ENCODE results near the gene COL23A1. TPM values are rescaled to one million over a fixed set of nuclear protein-coding genes. Genes with fewer than 3 reads are reported as not detected.
"Not testable (repeated sequence)": the region's sequence is repeated elsewhere in the genome, so short reads cannot be mapped to it uniquely, and the experiment has no call there.

Gene COL23A1
- total RNA-seq, 1 experiment from 2014 or later = 5.7 TPM

- H3K9ac ChIP-seq (ENCODE audit: low read length) = peak overlapping the region; percentile 99
These were observed 357.2 kb downstream of the COL23A1 start for GRCh38 chr5:178232920-178233429.

DNA sequence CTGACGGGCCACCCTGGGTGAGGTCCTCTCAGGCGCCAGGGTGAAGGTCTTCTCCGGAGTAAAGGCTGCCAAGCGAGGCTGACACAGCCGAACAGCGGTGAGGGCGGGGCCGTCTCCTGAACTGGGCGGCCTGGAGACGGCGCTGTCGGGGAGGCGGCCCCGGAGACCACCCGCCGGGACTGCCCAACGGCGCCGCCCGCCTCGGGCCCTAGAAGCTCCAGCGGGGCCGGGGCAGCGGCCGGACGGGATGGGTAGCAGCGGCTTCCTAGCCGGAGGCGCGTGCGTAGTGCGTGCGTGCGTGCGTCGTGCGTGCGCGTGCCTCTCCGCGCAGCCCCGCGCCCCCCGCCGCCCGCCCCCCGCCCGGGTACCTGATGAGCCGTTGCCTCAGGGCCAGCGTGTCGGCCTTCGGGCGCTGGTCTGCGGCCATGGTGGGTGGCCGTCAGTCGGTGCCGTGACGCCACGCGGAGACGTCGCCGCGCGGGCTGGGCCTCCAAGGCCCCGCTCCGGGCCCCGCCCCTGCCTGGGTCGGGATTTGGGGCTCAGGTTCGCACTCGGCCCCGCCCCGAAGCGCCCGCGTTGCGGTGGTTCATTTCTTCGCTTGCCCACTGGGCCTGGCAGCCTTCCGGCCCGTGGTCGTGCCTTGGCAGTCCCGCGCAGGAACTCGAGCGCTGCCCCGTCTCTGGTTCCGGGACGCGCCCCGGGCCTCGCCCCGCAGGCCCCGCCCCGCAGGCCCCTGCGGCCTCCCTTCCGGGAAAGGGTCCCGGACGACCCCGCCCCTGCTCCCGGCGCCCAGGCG is 357.9 kb downstream of the COL23A1 start, which contains the start of gene PHYKPL:
PHYKPL (minus strand) TSS at position 679 of the 796 bp plus-strand sequence; CDS start at position 427, 252 bp downstream.
- peak; percentile 90 for DNase-seq
- peak within 1 kb of the TSS; percentile 99 for H3K9ac ChIP-seq (ENCODE audit: low read length)
- peak within 1 kb of the TSS; percentile 85 for H3K4me2 ChIP-seq (ENCODE audit: low read depth, low read length, poor library complexity, severe bottlenecking)
- peaks cover 31% of the 10 kb centered on the region for H3K79me2 ChIP-seq (ENCODE audit: low read length)
- peaks cover 39% of the 10 kb centered on the region for H3K4me1 ChIP-seq (ENCODE audit: low read length)
- H3K27ac ChIP-seq (ENCODE audit: low read length) = peak within 1 kb of the TSS; percentile 79
- peak within 1 kb of the TSS; percentile 98 for H3K4me3 ChIP-seq (ENCODE audit: low read length)
- no peaks in the 10 kb centered on the region for H3K9me3 ChIP-seq (ENCODE audit: low read length)
- peak within 1 kb of the TSS; percentile 66; the same call in 1 of the 2 replicates for H2AFZ ChIP-seq (ENCODE audit: low read length)
- no peaks in the 10 kb centered on the region for H3K27me3 ChIP-seq (ENCODE audit: low read length)
- no peaks in the 10 kb centered on the region for H3K9me2 ChIP-seq (replicated peaks; ENCODE audit: insufficient read depth, low read length)
- peaks cover 20% of the 10 kb centered on the region for H4K20me1 ChIP-seq (ENCODE audit: insufficient read depth, low read depth, low read length)
- peaks cover 21% of the 10 kb centered on the region for H3K36me3 ChIP-seq (ENCODE audit: insufficient read depth, low read length)

More at GRCh38 chr5:178232920-178233429, 357.2 kb downstream of the COL23A1 start:
- Histone ChIP-seq H3K27ac (ENCODE audit: low read length) (peak overlapping the region; percentile 79), H2AFZ (ENCODE audit: low read length) (peak overlapping the region; percentile 66; the same call in 1 of the 2 replicates), H3K4me3 (ENCODE audit: low read length) (peak overlapping the region; percentile 98), H3K36me3 (ENCODE audit: insufficient read depth, low read length) (peaks cover 20% of the 10 kb centered on the region), H4K20me1 (ENCODE audit: insufficient read depth, low read depth, low read length) (peaks cover 20% of the 10 kb centered on the region), H3K9me2 (replicated peaks; ENCODE audit: insufficient read depth, low read length) (no peaks in the 10 kb centered on the region), H3K27me3 (ENCODE audit: low read length) (no peaks in the 10 kb centered on the region), H3K4me2 (ENCODE audit: low read depth, low read length, poor library complexity, severe bottlenecking) (peak overlapping the region; percentile 85), H3K9me3 (ENCODE audit: low read length) (no peaks in the 10 kb centered on the region), H3K4me1 (ENCODE audit: low read length) (peaks cover 43% of the 10 kb centered on the region), H3K79me2 (ENCODE audit: low read length) (peaks cover 30% of the 10 kb centered on the region)
- DNase-seq = no peak

GRCh38 chr5:178231539-178232123 is 358.6 kb downstream of the COL23A1 start:
- H2AFZ ChIP-seq (ENCODE audit: low read length) = no peak overlapping the region
- no peaks in the 10 kb centered on the region for H3K9me3 ChIP-seq (ENCODE audit: low read length)
- peaks cover 34% of the 10 kb centered on the region for H3K79me2 ChIP-seq (ENCODE audit: low read length)
- peaks cover 39% of the 10 kb centered on the region for H3K4me1 ChIP-seq (ENCODE audit: low read length)
- peak overlapping the region; percentile 98 for H3K4me3 ChIP-seq (ENCODE audit: low read length)
- no peak for DNase-seq
- peaks cover 28% of the 10 kb centered on the region for H3K36me3 ChIP-seq (ENCODE audit: insufficient read depth, low read length)
- no peaks in the 10 kb centered on the region for H3K27me3 ChIP-seq (ENCODE audit: low read length)
- H3K4me2 ChIP-seq (ENCODE audit: low read depth, low read length, poor library complexity, severe bottlenecking) = peak overlapping the region; percentile 85
- H3K9ac ChIP-seq (ENCODE audit: low read length) = peak overlapping the region; percentile 99
- H4K20me1 ChIP-seq (ENCODE audit: insufficient read depth, low read depth, low read length) = peaks cover 20% of the 10 kb centered on the region
- H3K9me2 ChIP-seq (replicated peaks; ENCODE audit: insufficient read depth, low read length) = no peaks in the 10 kb centered on the region
- peak overlapping the region; percentile 79 for H3K27ac ChIP-seq (ENCODE audit: low read length)

GRCh38 chr5:178230879-178231538 is 359.2 kb downstream of the COL23A1 start:
- H3K9me3 ChIP-seq (ENCODE audit: low read length) = no peaks in the 10 kb centered on the region
- peaks cover 33% of the 10 kb centered on the region for H3K36me3 ChIP-seq (ENCODE audit: insufficient read depth, low read length)
- peak overlapping the region; percentile 99 for H3K9ac ChIP-seq (ENCODE audit: low read length)
- DNase-seq = no peak
- H3K79me2 ChIP-seq (ENCODE audit: low read length) = peaks cover 34% of the 10 kb centered on the region
- H3K9me2 ChIP-seq (replicated peaks; ENCODE audit: insufficient read depth, low read length) = no peaks in the 10 kb centered on the region
- H3K4me3 ChIP-seq (ENCODE audit: low read length) = peak overlapping the region; percentile 98
- peak overlapping the region; percentile 85 for H3K4me2 ChIP-seq (ENCODE audit: low read depth, low read length, poor library complexity, severe bottlenecking)
- no peaks in the 10 kb centered on the region for H3K27me3 ChIP-seq (ENCODE audit: low read length)
- H3K27ac ChIP-seq (ENCODE audit: low read length) = peak overlapping the region; percentile 79; the same call in 1 of the 2 replicates
- H4K20me1 ChIP-seq (ENCODE audit: insufficient read depth, low read depth, low read length) = peaks cover 20% of the 10 kb centered on the region
- H2AFZ ChIP-seq (ENCODE audit: low read length) = no peak overlapping the region
- peaks cover 39% of the 10 kb centered on the region for H3K4me1 ChIP-seq (ENCODE audit: low read length)

- Histone ChIP-seq H3K4me2 (ENCODE audit: low read depth, low read length, poor library complexity, severe bottlenecking) (no peak overlapping the region), H3K36me3 (ENCODE audit: insufficient read depth, low read length) (peaks cover 37% of the 10 kb centered on the region), H4K20me1 (ENCODE audit: insufficient read depth, low read depth, low read length) (peaks cover 20% of the 10 kb centered on the region)
These were observed 360.3 kb downstream of the COL23A1 start for GRCh38 chr5:178229861-178230260.

DNA sequence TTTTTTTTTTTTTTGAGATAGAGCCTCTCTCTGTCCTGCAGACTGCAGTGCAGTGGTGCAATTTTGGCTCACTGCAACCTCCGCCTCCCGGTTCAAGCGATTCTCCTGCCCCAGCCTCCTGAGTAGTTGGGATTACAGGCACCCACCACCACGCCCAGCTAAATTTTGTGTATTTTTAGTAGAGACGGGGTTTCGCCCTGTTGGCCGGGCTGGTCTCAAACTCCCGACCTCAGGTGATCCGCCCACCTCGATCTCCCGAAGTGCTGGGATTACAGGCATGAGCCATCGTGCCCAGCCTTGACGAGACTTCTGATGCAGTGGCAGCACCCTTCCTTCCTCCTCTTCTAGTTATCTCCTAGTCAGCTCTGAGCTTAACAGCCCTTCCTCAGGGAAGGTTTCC is 361.1 kb downstream of the COL23A1 start:
- H3K9me3 ChIP-seq (ENCODE audit: low read length); H3K9ac ChIP-seq (ENCODE audit: low read length); H3K4me2 ChIP-seq (ENCODE audit: low read depth, low read length, poor library complexity, severe bottlenecking); H3K4me3 ChIP-seq (ENCODE audit: low read length); H3K27me3 ChIP-seq (ENCODE audit: low read length); H3K27ac ChIP-seq (ENCODE audit: low read length); DNase-seq; H3K9me2 ChIP-seq (replicated peaks; ENCODE audit: insufficient read depth, low read length); H2AFZ ChIP-seq (ENCODE audit: low read length): not testable (repeated sequence)
- H3K4me1 ChIP-seq (ENCODE audit: low read length) = peaks cover 27% of the 10 kb centered on the region
- H4K20me1 ChIP-seq (ENCODE audit: insufficient read depth, low read depth, low read length) = peaks cover 20% of the 10 kb centered on the region
- peaks cover 41% of the 10 kb centered on the region for H3K36me3 ChIP-seq (ENCODE audit: insufficient read depth, low read length)
- peaks cover 34% of the 10 kb centered on the region for H3K79me2 ChIP-seq (ENCODE audit: low read length)

More at GRCh38 chr5:178229861-178230260, 360.3 kb downstream of the COL23A1 start:
- Histone ChIP-seq H3K27ac (ENCODE audit: low read length) (no peak overlapping the region), H3K4me3 (ENCODE audit: low read length) (no peak overlapping the region), H3K4me1 (ENCODE audit: low read length) (peaks cover 33% of the 10 kb centered on the region), H3K9me2 (replicated peaks; ENCODE audit: insufficient read depth, low read length) (no peaks in the 10 kb centered on the region), H2AFZ (ENCODE audit: low read length) (no peak overlapping the region), H3K27me3 (ENCODE audit: low read length) (no peaks in the 10 kb centered on the region), H3K79me2 (ENCODE audit: low read length) (peaks cover 34% of the 10 kb centered on the region), H3K9me3 (ENCODE audit: low read length) (no peaks in the 10 kb centered on the region), H3K9ac (ENCODE audit: low read length) (no peak overlapping the region)
- DNase-seq = no peak

DNA sequence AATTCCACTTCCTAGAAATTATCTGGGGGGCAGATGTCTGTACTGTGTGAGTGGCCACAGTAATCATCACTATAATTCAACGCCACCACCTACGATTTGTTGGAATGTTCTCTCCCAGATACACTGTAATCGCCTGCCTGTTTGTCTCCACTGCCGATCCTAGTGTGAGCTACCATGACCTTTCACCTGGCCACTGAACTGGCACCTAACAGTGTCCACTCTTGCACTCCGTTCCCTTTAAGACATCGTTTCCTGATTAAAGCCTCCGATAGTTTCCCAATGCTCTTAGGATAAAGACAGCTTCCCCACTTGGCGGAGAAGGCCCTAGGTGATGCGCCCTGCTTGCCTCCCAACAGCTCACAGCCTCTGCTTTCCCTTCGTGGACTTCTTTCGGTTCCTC is 361.6 kb downstream of the COL23A1 start:
- Histone ChIP-seq H3K4me1 (ENCODE audit: low read length) (peaks cover 27% of the 10 kb centered on the region), H3K36me3 (ENCODE audit: insufficient read depth, low read length) (peaks cover 41% of the 10 kb centered on the region)

More for the DNA sequence above, 361.6 kb downstream of the COL23A1 start:
- Histone ChIP-seq H3K4me3 (ENCODE audit: low read length) (no peak overlapping the region), H3K9me3 (ENCODE audit: low read length) (no peaks in the 10 kb centered on the region), H3K4me2 (ENCODE audit: low read depth, low read length, poor library complexity, severe bottlenecking) (no peak overlapping the region), H4K20me1 (ENCODE audit: insufficient read depth, low read depth, low read length) (peaks cover 20% of the 10 kb centered on the region), H3K79me2 (ENCODE audit: low read length) (peaks cover 34% of the 10 kb centered on the region), H2AFZ (ENCODE audit: low read length) (no peak overlapping the region), H3K9ac (ENCODE audit: low read length) (no peak overlapping the region), H3K9me2 (replicated peaks; ENCODE audit: insufficient read depth, low read length) (no peaks in the 10 kb centered on the region), H3K27me3 (ENCODE audit: low read length) (no peaks in the 10 kb centered on the region), H3K27ac (ENCODE audit: low read length) (no peak overlapping the region)
- no peak for DNase-seq
